HepG2 (cell line): ENCODE data around the gene CCL27. TPM values are rescaled to one million over a fixed set of nuclear protein-coding genes. Genes with fewer than 3 reads are reported as not detected.
A peak's percentile ranks its signal among the peaks of the same experiment; 100 is the strongest.

ENCODE experiments used
- CBX1 ChIP-seq: IDR thresholded peaks from one replicate; pipeline ENCODE4 v1.6.1; 2016; ENCODE audit warnings: antibody characterized with exemption, low read depth
- CHD2 ChIP-seq: IDR thresholded peaks from 2 replicates; pipeline ENCODE4 v1.6.1; 2011; ENCODE audit warnings: low read depth, low read length, improper control_type of control experiment
- FOSL2 ChIP-seq: sonication (generic); formaldehyde crosslinking; IDR thresholded peaks from 2 replicates; pipeline ENCODE4 v1.4.0; 2020; ENCODE audit warnings: missing genetic modification reagents
- FOXA3 ChIP-seq: IDR thresholded peaks from 2 replicates; pipeline ENCODE4 v1.6.1; 2016; ENCODE audit warnings: missing genetic modification reagents, missing compliant biosample characterization
- FOXJ3 ChIP-seq: sonication (generic); formaldehyde crosslinking; IDR thresholded peaks from 2 replicates; pipeline ENCODE4 v1.4.0; 2020; ENCODE audit warnings: missing genetic modification reagents, mild to moderate bottlenecking, borderline replicate concordance
- HNF1A ChIP-seq, 2 experiments: sonication (generic) in 1 of 2; formaldehyde crosslinking in 1 of 2; IDR thresholded peaks; 2 replicates each; pipeline versions ENCODE4 v1.4.0 to v1.6.1; 2016 to 2020; ENCODE audit warnings: borderline replicate concordance in 1 of 2, low read depth in 1 of 2, mild to moderate bottlenecking in 1 of 2, missing genetic modification reagents in 1 of 2
- KLF16 ChIP-seq, 2 experiments: sonication (generic) in 1 of 2; formaldehyde crosslinking in 1 of 2; IDR thresholded peaks; 2 replicates each; pipeline versions ENCODE4 v1.6.1 to v1.8.0; 2016 to 2023; ENCODE audit warnings: missing genetic modification reagents in 2 of 2, missing compliant biosample characterization in 1 of 2
- LBX2 ChIP-seq: sonication (generic); formaldehyde crosslinking; IDR thresholded peaks from 2 replicates; pipeline ENCODE4 v1.5.0; 2020; ENCODE audit warnings: missing genetic modification reagents, mild to moderate bottlenecking, borderline replicate concordance
- MIXL1 ChIP-seq: IDR thresholded peaks from 2 replicates; pipeline ENCODE4 v1.6.1; 2016
- MXD1 ChIP-seq: sonication (generic); formaldehyde crosslinking; IDR thresholded peaks from 2 replicates; pipeline ENCODE4 v1.4.0; 2020; ENCODE audit warnings: mild to moderate bottlenecking, missing genetic modification reagents
- NR2C2 ChIP-seq: sonication (generic); formaldehyde crosslinking; IDR thresholded peaks from 2 replicates; pipeline ENCODE4 v1.4.0; 2020; ENCODE audit warnings: missing genetic modification reagents, mild to moderate bottlenecking, moderate library complexity, borderline replicate concordance
- RBAK ChIP-seq: sonication (generic); formaldehyde crosslinking; IDR thresholded peaks from 2 replicates; pipeline ENCODE4 v1.5.1; 2020; ENCODE audit warnings: mild to moderate bottlenecking, missing genetic modification reagents
- RFX5 ChIP-seq: IDR thresholded peaks from 2 replicates; pipeline ENCODE4 v1.6.1; 2011; ENCODE audit warnings: low read depth, low read length, improper control_type of control experiment
- STAG1 ChIP-seq: sonication (generic); formaldehyde crosslinking; IDR thresholded peaks from 2 replicates; pipeline ENCODE4 v1.4.0; 2020; ENCODE audit warnings: missing genetic modification reagents
- XBP1 ChIP-seq: sonication (generic); formaldehyde crosslinking; IDR thresholded peaks from 2 replicates; pipeline ENCODE4 v1.5.0; 2020; ENCODE audit warnings: missing genetic modification reagents
- ZNF234 ChIP-seq: sonication (generic); formaldehyde crosslinking; conservative IDR thresholded peaks from 2 replicates; pipeline ENCODE4 v1.5.1; 2020; ENCODE audit warnings: mild to moderate bottlenecking, missing genetic modification reagents
- ZNF451 ChIP-seq: sonication (generic); formaldehyde crosslinking; IDR thresholded peaks from 2 replicates; pipeline ENCODE4 v1.5.0; 2020; ENCODE audit warnings: mild to moderate bottlenecking, missing genetic modification reagents
- ZNF496 ChIP-seq: sonication (generic); formaldehyde crosslinking; IDR thresholded peaks from 2 replicates; pipeline ENCODE4 v1.8.1; 2023; ENCODE audit warnings: mild to moderate bottlenecking, moderate library complexity, missing genetic modification reagents; ENCODE audit not compliant: insufficient replicate concordance
- ZNF616 ChIP-seq: sonication (generic); formaldehyde crosslinking; IDR thresholded peaks from 2 replicates; pipeline ENCODE4 v1.5.0; 2020; ENCODE audit warnings: low read depth, mild to moderate bottlenecking, missing genetic modification reagents
- polyA plus RNA-seq, 8 experiments: library from polyadenylated mRNA; depleted of rRNA in 3 of 8; stranded (reverse) in 7 of 8; unstranded in 1 of 8; fragments of >200 nt; fragmentation: Illumina TruSeq in 4 of 8; extraction: Trizol in 4 of 8; gene quantifications; 2 replicates each; pipeline versions ENCODE4 v1.2.1 to v1.2.3, GENCODE V29; 2011 to 2016; ENCODE audit warnings: low read depth in 4 of 8, missing spikeins in 1 of 8, mixed read lengths in 1 of 8; ENCODE audit not compliant: insufficient read depth in 1 of 8
- total RNA-seq, 5 experiments: library from RNA; depleted of rRNA; stranded (reverse); fragments of >200 nt; fragmentation: Illumina TruSeq; extraction: Trizol; gene quantifications; 2 replicates each; pipeline ENCODE4 v1.2.3, GENCODE V29; 2016; ENCODE audit warnings: low read depth in 1 of 5
- TF ChIP-seq, protein P1 (sequence below): sonication (generic); formaldehyde crosslinking; IDR thresholded peaks from 2 replicates; pipeline ENCODE4 v1.4.0; 2020; ENCODE audit warnings: missing genetic modification reagents, mild to moderate bottlenecking, borderline replicate concordance
- TF ChIP-seq, protein P2 (sequence below): IDR thresholded peaks from 2 replicates; pipeline ENCODE4 v1.6.1; 2016; ENCODE audit warnings: mild to moderate bottlenecking, missing biosample characterization, missing genetic modification reagents

Gene CCL27
- total and polyA plus RNA-seq, 2 of the 13 experiments (the other 11 are each of a cell fraction or from before 2014, with no cell fraction given), result not detected

DNA sequence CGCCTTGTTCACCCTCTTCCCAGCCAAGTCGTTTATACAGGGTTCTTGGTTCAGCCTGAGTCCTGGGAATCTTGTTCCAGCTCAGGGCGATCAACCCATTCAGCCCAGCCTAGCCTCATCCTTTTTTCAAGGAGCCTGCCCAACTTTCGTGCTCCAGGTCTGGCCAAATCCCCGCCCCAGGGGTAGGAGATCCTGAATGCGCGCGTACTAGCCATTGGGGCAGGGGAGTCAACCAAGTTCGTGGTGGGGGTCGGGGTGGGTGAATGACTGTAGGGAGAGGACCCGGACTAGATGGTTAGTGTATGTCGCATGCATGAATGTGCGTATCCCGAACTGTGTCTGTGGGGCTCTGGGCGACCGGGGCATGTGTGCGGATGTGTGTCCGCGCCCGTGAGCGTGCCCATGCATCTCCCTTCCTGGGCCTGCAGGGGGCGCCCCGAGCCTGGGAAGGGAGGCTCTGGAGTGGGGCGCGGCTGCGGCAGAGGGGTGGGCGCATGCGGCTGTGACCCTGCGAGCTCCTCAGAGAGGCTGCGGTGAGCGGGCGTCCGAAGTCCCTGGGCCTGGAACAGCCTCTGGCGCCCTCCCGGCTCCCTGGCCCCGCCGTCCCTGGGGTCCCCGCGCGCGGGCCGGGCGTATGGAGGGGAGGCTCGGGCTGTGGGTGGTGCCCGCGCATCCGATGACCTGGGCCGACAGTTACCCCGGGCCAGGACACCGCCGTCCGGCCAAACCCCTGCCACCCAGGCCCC is 38.7 kb upstream of the CCL27 start (continued):
- TF ChIP-seq, protein P1, sequence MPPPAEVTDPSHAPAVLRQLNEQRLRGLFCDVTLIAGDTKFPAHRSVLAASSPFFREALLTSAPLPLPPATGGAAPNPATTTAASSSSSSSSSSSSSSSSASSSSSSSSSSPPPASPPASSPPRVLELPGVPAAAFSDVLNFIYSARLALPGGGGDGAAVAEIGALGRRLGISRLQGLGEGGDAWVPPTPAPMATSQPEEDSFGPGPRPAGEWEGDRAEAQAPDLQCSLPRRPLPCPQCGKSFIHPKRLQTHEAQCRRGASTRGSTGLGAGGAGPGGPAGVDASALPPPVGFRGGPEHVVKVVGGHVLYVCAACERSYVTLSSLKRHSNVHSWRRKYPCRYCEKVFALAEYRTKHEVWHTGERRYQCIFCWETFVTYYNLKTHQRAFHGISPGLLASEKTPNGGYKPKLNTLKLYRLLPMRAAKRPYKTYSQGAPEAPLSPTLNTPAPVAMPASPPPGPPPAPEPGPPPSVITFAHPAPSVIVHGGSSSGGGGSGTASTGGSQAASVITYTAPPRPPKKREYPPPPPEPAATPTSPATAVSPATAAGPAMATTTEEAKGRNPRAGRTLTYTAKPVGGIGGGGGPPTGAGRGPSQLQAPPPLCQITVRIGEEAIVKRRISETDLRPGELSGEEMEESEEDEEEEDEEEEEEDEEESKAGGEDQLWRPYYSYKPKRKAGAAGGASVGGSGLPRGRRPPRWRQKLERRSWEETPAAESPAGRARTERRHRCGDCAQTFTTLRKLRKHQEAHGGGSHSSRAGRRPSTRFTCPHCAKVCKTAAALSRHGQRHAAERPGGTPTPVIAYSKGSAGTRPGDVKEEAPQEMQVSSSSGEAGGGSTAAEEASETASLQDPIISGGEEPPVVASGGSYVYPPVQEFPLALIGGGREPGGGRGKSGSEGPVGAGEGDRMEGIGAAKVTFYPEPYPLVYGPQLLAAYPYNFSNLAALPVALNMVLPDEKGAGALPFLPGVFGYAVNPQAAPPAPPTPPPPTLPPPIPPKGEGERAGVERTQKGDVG (CRISPR knock-in tag), result 0 out of 2 replicates have a peak, but pooled peaks have one; percentile 29
- TF ChIP-seq MXD1 (CRISPR knock-in tag), result 0 out of 2 replicates have a peak, but pooled peaks have one; percentile 19
- TF ChIP-seq CHD2, result no peak
- TF ChIP-seq, protein P2, sequence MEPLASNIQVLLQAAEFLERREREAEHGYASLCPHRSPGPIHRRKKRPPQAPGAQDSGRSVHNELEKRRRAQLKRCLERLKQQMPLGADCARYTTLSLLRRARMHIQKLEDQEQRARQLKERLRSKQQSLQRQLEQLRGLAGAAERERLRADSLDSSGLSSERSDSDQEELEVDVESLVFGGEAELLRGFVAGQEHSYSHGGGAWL (CRISPR knock-in tag), result no peak; the same call in 1 of the 2 replicates
- no peak for TF ChIP-seq NR2C2 (CRISPR knock-in tag)
- no peak for TF ChIP-seq FOXJ3 (CRISPR knock-in tag)
- TF ChIP-seq HNF1A (IDR thresholded peaks at IDR 0.05; ENCODE audit: low read depth), result no peak
- TF ChIP-seq HNF1A (CRISPR knock-in tag; IDR thresholded peaks at IDR 0.05; ENCODE audit: borderline replicate concordance), result no peak
- TF ChIP-seq XBP1, result no peak
- TF ChIP-seq FOXA3 (CRISPR knock-in tag), result no peak
- 0 out of 2 replicates have a peak, but pooled peaks have one; percentile 59 for TF ChIP-seq ZNF451 (CRISPR knock-in tag)
- 0 out of 4 replicates have a peak, but pooled peaks of 1 of the 2 experiments have one; percentile 24 for TF ChIP-seq KLF16 (CRISPR knock-in tag; IDR thresholded peaks at IDR 0.05)
- TF ChIP-seq RFX5, result no peak
- TF ChIP-seq FOSL2 (CRISPR knock-in tag), result no peak
- TF ChIP-seq RBAK (CRISPR knock-in tag), result no peak
- no peak for TF ChIP-seq ZNF234 (CRISPR knock-in tag)
- TF ChIP-seq STAG1 (CRISPR knock-in tag), result peak; percentile 54
- TF ChIP-seq CBX1, result no peak
- no peak for TF ChIP-seq MIXL1
- TF ChIP-seq ZNF616, result no peak
- TF ChIP-seq ZNF496, result no peak
- 0 out of 2 replicates have a peak, but pooled peaks have one; percentile 25 for TF ChIP-seq LBX2 (CRISPR knock-in tag)
